ENCODE results near the gene MRPS18A.

The MRPS18A gene

DNA sequence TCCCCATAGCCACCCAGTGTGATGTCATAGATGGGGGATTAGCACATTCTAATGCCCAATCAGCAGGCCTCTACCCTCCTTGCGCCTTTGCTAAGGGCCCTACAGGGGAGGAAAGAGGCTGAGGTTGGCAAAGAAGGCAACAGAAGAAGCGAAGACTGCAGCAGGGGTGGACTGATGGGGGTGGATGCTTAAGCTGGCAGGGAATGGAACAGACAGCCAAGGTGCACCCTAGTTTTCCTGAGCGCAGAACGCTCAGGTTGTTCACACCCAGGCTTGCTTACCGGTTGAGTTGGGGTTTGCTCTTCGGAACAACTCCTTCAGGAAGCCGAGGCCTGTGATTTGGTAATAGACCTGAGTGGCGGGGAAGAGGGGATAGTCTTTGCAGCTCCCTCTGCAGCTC, 12.7 kb downstream of the MRPS18A start:
- no peak overlapping the region for H3K4me3 ChIP-seq (ENCODE audit: low read depth in 1 of 2, low read length in 1 of 2)
- peaks cover 99% of the 10 kb centered on the region for H3K36me3 ChIP-seq
- H3K27me3 ChIP-seq, result no peaks in the 10 kb centered on the region
- H3K4me1 ChIP-seq (ENCODE audit: control insufficient read depth in 1 of 2, insufficient read depth in 1 of 2, low read depth in 1 of 2, low read length in 1 of 2), result peaks cover 14 to 17% of the 10 kb centered on the region in 2 experiments
- TF ChIP-seq CTCF (IDR thresholded peaks at IDR 0.05), result no peak
- no peak overlapping the region for H3K27ac ChIP-seq
- no peaks in the 10 kb centered on the region for H3K9me3 ChIP-seq

DNA sequence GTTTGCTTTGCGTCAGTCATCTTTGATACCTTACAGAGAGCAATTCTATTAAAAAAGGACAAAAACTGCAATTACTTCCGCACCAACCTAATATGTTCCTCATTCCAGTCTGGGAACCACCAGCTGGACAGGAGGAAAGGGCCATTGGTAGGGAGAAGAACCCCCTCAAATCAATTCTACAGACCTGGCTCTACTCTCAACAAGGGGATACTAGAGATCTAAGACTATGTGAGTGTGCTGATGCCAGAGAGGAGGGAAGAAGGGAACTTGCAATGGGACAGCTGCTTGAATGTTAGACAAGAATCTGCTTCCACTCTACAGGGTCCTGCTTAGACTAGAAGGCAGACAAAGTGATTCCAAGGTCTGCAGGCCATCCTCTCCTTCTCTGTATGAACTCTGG, 13.3 kb downstream of the MRPS18A start:
- no peak for TF ChIP-seq CTCF (IDR thresholded peaks at IDR 0.05)
- no peaks in the 10 kb centered on the region for H3K27me3 ChIP-seq
- no peak overlapping the region for H3K27ac ChIP-seq
- peaks cover 99% of the 10 kb centered on the region for H3K36me3 ChIP-seq
- H3K4me1 ChIP-seq (ENCODE audit: control insufficient read depth in 1 of 2, insufficient read depth in 1 of 2, low read depth in 1 of 2, low read length in 1 of 2), result peaks cover 14 to 17% of the 10 kb centered on the region in 2 experiments
- H3K9me3 ChIP-seq, result no peaks in the 10 kb centered on the region
- H3K4me3 ChIP-seq (ENCODE audit: low read depth in 1 of 2, low read length in 1 of 2), result no peak overlapping the region

- Histone ChIP-seq H3K27me3 (peaks cover under 1% of the 10 kb centered on the region), H3K9me3 (no peaks in the 10 kb centered on the region), H3K27ac (no peak overlapping the region), H3K4me3 (ENCODE audit: low read depth in 1 of 2, low read length in 1 of 2) (no peak overlapping the region), H3K4me1 (ENCODE audit: control insufficient read depth in 1 of 2, insufficient read depth in 1 of 2, low read depth in 1 of 2, low read length in 1 of 2) (peaks cover 14 to 17% of the 10 kb centered on the region in 2 experiments), H3K36me3 (peaks cover 98% of the 10 kb centered on the region)
- TF ChIP-seq CTCF (IDR thresholded peaks at IDR 0.05), result no peak
Measured at GRCh38 chr6:43673444-43674084, 14.0 kb downstream of the MRPS18A start.

GRCh38 chr6:43671801-43672690, 15.5 kb downstream of the MRPS18A start:
- no peaks in the 10 kb centered on the region for H3K9me3 ChIP-seq
- peaks cover 19 to 20% of the 10 kb centered on the region in 2 experiments for H3K4me1 ChIP-seq (ENCODE audit: control insufficient read depth in 1 of 2, insufficient read depth in 1 of 2, low read depth in 1 of 2, low read length in 1 of 2)
- H3K4me3 ChIP-seq (ENCODE audit: low read depth in 1 of 2, low read length in 1 of 2), result no peak overlapping the region
- no peak overlapping the region for H3K27ac ChIP-seq
- peaks cover 14% of the 10 kb centered on the region for H3K27me3 ChIP-seq
- no peak for TF ChIP-seq CTCF (IDR thresholded peaks at IDR 0.05)
- peaks cover 83% of the 10 kb centered on the region for H3K36me3 ChIP-seq

DNA sequence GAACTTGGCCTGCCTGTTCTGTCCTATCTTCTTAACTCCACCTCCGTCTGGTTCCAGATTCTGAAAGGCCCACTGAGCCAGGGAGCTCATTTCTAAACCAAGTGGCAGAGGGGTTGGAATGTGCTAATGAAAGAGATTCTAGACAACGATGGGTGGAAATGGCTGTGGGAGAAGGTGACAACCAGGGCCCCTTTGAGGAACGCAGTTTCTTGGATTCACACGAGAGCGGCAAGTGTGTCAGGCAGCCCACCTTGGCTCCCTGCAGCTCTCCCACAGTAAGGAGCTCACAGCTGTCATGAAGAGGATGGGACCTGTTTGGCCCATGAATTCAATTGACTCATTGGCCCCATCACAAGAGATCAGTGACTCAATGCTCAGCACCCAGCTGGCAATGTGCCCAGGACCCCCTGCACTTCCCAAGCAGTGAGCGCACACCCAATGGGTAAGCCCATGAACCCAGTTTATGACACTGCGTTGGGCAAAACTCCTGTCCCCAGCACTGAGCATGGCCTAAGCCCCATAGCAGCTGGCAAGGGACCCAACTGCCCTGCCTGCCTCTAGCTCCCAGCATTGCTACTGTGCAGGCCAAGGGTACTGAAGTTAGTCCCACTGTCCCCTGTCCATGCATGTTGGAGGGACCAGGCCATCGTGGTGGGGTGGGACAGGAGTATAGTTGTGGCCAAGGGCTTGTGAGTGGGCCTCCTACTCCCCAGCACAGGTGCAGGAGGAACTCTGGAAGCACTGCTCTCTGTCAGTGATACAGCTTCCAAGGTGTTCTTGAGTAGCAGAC, 16.4 kb downstream of the MRPS18A start:
- no peak for TF ChIP-seq CTCF (IDR thresholded peaks at IDR 0.05)
- Histone ChIP-seq H3K36me3 (peaks cover 74% of the 10 kb centered on the region), H3K4me1 (ENCODE audit: control insufficient read depth in 1 of 2, insufficient read depth in 1 of 2, low read depth in 1 of 2, low read length in 1 of 2) (peaks cover 20% of the 10 kb centered on the region in 2 experiments), H3K9me3 (no peaks in the 10 kb centered on the region), H3K4me3 (ENCODE audit: low read depth in 1 of 2, low read length in 1 of 2) (no peak overlapping the region), H3K27ac (no peak overlapping the region), H3K27me3 (peaks cover 16% of the 10 kb centered on the region)
